Transverse colon (tissue), 3 donors: ENCODE measurements around the gene MEIG1.

Experiments
- POLR2A ChIP-seq: fragments of 450-650 bp; IDR thresholded peaks from one replicate; pipeline ENCODE4 v1.6.1; 2016; ENCODE audit warnings: antibody characterized with exemption, mild to moderate bottlenecking, moderate library complexity
- TF ChIP-seq, protein P1 (sequence below), 5 experiments: fragments of 200-600 bp in 3 of 5; fragments of 450-650 bp in 2 of 5; sonication (generic) in 3 of 5; IDR thresholded peaks; 1 replicate in 2 of 5; 2 replicates in 3 of 5; pipeline ENCODE4 v1.5.1; 2016 to 2017; ENCODE audit warnings: antibody characterized with exemption in 5 of 5, inconsistent platforms in 3 of 5, mild to moderate bottlenecking in 2 of 5, moderate library complexity in 1 of 5

DNA sequence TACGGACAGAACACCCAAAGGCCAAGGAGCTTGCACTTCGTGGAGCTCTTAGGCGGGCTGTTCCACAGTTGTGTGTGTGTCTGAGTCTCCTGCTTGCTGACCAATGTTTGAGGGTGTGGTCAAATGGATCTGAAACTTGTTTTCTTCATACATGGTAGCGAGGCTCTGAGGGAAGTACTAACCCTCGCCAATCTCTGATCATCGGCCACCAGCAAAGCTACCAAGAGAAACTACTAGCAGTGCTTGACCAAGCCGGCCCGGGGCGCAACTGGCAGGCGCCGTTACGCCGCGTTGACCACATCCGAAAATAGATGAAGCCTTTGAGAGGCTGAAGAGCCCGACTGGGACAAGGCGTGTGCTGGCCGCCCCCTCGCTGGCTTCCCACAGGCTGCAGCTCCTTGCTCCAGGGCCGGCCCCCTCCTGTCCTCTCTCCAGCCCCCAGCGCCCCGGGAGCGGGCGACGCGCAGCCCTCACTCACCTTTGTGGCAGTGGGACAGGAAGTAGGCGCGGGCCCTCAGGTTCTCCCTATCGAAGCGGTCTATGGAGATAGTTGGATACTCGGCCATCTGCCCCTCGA, 5.7 kb upstream of the MEIG1 start:
- TF ChIP-seq, protein P1, sequence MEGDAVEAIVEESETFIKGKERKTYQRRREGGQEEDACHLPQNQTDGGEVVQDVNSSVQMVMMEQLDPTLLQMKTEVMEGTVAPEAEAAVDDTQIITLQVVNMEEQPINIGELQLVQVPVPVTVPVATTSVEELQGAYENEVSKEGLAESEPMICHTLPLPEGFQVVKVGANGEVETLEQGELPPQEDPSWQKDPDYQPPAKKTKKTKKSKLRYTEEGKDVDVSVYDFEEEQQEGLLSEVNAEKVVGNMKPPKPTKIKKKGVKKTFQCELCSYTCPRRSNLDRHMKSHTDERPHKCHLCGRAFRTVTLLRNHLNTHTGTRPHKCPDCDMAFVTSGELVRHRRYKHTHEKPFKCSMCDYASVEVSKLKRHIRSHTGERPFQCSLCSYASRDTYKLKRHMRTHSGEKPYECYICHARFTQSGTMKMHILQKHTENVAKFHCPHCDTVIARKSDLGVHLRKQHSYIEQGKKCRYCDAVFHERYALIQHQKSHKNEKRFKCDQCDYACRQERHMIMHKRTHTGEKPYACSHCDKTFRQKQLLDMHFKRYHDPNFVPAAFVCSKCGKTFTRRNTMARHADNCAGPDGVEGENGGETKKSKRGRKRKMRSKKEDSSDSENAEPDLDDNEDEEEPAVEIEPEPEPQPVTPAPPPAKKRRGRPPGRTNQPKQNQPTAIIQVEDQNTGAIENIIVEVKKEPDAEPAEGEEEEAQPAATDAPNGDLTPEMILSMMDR (IDR thresholded peaks at IDR 0.05) = no peak
- TF ChIP-seq POLR2A = no peak
